HG02763 (cell line): ENCODE measurements around the gene NUP133.
"Not testable (repeated sequence)": the region's sequence is repeated elsewhere in the genome, so short reads cannot be mapped to it uniquely, and the experiment has no call there.

Experiments
- ATAC-seq: cut with Tn5 transposase; IDR thresholded peaks from one replicate; pipeline ENCODE4 v1.9.1; 2021; ENCODE audit warnings: mild to moderate bottlenecking, moderate library complexity; ENCODE audit not compliant: unreplicated experiment

The NUP133 gene

DNA sequence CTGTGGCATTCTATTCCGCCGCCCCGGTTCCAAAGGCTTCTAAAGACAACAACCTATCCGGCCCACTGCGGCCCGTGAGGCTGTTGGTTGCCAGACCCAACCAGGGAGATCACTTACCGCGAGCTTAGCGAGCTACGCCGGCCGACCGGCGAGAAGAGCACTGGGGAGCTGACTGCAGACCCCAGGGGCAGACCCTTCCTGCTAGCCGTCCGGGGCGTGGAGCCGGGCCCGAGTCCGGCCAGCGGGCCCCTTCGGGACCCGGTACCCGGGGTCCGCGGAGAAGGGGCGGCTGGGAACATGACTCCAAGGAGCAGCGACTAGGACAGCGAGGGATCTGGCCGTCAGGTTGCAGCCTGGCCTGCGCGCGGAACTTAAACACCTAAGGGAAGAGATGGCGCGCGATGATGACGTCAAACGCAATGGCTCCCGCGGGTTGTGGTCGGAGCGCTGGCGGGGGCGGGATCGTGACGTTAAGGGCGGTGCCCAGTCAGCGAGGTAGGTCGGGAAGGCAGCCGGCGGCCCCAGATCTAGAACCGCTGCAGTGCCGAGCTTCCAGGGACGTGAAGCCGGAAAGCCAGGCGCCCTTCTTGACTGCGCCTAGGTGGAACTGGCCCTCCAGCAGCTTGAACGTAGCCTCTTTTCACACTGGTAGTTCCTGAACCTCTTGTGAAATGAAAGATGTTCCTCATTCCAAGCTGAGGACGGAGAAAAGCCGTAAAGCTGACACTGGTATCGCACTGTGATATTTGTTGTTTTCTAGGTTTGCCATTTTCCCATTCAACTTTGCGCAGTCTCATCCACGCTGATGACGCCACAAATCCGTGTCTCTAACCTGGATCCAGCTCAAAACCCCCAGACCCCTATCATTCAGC lies at the start of gene NUP133:
Gene NUP133, minus strand, starts transcription at position 391 of the 872 bp plus-strand sequence. Its CDS starts 92 bp downstream, at position 299.
- peak; percentile 91 for ATAC-seq

- no peak for ATAC-seq
Measured at GRCh38 chr1:229557200-229557850, 49.2 kb upstream of the NUP133 start.

DNA sequence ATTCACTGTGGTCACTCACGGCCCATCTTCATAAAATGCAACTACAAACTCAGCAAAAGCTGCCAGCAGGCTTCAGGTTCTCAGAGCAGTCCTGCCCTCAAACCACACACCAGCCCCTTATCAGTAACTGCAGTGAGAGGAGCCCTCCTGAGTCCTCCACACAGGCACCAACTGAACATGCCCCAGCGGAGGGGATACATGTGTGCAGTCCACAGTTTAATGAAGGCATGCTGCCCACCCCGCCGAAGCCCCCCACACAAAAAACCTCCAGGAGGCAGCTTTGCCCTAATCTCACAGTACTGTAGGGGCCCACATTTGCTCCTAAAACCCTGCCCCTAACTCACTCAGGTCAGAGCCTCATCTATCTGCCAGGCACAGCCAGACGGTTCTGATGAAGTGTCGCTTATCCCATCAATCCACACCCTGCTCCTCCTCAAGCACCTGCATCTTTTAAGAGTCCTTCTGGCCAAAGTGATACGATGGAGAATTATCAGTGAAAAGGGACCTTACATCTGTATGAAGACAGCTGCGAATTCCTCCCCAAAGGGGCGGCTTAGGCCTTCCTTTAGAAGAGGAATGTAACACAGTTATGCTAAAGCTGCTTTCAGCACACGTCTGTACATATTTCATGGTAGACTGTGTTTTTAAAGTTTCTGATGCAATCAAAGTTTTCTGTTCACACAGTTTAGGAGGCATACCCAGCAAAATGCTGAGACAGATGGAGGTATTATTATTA lies 46.9 kb upstream of the NUP133 start:
- ATAC-seq: no peak

DNA sequence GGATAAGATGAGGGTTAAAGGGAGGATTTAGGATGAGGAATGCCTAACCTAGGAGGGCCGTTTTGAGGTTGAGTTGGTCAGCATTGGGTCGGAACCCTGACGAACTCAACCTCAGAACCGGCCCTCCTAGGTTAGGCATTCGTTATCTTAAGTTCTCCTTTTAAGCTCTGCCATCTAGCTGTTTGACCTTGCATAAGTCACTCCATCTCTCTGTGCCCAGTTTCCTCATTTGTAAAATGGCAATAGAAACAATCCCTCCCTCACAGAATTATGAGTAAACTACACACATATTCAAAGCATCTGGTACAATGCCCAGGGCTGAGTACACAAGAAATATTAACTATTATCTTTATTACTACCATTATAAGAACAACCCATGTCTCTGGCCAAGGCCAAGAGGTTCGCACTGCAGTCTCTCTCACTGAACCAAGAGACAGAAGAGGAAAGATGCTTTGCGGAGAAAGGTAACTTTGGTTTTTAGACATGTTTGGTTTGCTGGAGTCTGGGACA lies 45.5 kb upstream of the NUP133 start:
- no peak for ATAC-seq

DNA sequence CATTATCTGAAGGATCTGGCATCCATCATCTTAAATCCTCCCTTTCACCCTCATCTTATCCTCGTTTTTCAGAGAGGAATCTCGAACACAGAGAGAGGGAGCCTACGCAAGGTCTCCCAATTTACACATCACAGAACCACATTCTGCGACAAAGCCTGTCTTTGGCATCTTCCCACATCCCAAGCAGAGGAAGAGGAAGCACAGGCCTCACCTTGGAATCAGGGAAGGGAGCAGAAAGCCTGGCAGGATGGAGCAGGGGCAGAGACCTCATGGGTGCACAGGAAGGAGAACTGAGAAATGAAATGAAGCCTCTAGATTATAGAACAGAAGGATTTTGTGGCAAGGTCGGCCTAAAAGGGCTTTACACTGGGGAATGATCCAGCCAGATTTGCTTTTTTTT lies 44.6 kb upstream of the NUP133 start:
- no peak for ATAC-seq

GRCh38 chr1:229550812-229551567 lies 42.8 kb upstream of the NUP133 start:
- no peak for ATAC-seq

DNA sequence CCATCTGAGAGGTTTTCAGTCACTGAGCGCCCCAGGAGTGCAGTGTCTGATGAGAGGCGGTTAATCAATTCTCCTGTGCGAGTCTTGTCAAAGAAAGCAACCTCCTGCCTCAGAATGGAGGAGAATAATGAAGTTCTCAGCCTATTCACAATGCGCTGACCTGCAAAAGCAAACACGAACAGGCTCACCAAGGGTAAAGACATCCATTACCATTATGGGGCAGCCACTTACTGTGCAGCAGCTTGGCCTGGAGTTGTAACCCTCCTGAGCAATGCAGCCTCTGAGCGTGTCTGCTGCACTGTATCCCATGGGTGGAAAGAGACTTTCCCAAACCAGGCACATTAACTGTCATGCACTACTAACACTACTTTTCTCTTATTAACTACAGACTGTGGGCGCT lies 39.4 kb upstream of the NUP133 start:
- no peak for ATAC-seq

DNA sequence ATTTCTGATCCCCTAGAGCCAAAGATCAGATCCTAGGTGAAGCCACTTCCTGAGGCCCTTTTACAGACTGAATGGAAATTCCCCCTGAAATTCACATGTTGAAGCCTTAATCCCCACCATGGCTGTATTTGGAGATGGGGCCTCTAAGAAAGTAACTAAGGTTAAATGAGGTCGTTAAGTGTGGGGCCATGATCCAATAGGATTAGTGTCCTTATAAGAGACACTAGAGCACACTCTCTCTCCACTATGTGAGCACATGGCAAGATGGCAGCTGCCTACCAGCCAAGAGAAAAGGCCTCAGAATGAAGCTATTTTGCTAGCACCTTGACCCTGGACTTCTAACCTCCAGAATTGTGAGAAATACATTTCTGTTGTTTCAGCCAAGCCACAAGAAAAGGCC lies 36.4 kb upstream of the NUP133 start:
- no peak for ATAC-seq

DNA sequence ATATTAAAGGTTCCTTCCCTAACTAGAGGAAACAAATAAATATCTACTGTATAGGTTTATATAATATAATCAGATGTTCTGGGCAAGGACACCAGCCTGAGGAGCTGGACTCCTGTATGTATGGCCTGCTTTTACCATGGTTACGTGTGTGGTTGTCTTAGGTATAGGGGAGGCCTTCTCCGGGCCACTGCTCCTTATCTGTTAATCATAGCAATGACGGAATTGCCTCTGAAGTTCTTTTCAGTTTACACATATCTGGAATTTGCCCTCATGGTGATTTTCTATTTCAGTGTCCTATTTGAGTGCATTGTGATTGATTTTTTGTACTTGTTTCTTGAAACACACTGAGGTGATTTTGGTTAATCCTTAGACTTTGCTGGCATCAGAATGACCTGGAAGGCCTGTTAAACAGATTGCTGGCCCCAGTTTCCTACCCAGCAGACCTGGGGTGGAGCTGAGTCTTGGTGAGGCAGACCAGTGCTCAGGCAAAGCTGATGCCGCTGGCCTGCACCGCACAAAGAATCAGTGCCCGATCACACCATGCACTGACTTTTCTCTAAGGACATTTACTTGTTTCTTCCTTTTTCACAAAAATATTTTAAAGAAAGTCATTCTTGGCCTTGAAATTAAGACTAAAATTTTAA lies 31.8 kb upstream of the NUP133 start:
- no peak for ATAC-seq

GRCh38 chr1:229538945-229539344 lies 30.8 kb upstream of the NUP133 start:
- no peak for ATAC-seq

- no peak for ATAC-seq
Measured at GRCh38 chr1:229537894-229538293, 29.8 kb upstream of the NUP133 start.

- ATAC-seq: no peak
Measured at GRCh38 chr1:229536982-229537381, 28.8 kb upstream of the NUP133 start.

- no peak for ATAC-seq
Measured at GRCh38 chr1:229535230-229535629, 27.1 kb upstream of the NUP133 start.

GRCh38 chr1:229531326-229531725 lies 23.2 kb upstream of the NUP133 start:
- no peak for ATAC-seq

- no peak for ATAC-seq
Measured at GRCh38 chr1:229529639-229530038, 21.5 kb upstream of the NUP133 start.

DNA sequence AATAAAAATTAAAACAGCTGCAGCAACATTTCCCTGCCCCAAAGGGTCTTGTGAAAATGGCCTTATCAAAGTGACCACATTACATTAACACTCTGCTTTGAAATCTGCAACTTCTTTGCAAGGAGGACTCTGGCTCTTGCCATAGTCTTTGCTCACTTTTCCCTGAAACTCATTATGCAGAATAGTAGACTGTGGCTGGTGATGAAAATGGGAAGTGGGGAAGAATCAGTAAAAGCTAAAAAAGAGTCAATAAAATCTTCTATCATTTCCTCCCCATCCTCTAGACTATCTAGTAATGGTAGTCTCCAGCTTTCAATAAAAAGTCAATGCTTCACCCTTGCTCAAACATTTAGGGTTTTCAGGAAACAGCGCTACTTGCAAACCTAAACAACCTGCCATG lies 18.6 kb upstream of the NUP133 start:
- ATAC-seq: no peak

GRCh38 chr1:229523052-229523451 lies 14.9 kb upstream of the NUP133 start:
- ATAC-seq: no peak

GRCh38 chr1:229514578-229515275 lies 6.6 kb upstream of the NUP133 start:
- ATAC-seq: peak; percentile 45

DNA sequence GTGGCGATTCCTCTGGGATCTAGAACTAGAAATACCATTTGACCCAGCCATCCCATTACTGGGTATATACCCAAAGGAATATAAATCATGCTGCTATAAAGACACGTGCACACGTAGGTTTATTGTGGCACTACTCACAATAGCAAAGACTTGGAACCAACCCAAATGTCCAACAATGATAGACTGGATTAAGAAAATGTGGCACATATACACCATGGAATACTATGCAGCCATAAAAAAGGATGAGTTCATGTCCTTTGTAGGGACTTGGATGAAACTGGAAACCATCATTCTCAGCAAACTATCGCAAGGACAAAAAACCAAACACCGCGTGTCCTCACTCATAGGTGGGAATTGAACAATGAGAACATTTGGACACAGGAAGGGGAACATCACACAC lies 3.5 kb upstream of the NUP133 start:
- not testable (repeated sequence) for ATAC-seq

DNA sequence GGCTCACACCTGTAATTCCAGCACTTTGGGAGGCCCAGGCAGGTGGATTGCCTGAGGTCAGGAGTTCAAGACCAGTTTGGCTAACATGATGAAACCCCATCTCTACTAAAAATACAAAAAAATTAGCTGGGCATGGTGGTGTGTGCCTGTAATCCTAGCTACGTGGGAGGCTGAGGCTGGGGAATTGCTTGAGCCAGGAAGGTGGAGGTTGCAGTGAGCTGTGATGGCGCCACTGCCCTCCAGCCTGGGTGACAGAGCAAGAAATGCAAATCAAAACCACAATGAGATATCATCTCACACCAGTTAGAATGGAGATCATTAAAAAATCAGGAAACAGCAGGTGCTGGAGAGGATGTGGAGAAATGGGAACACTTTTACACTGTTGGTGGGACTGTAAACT lies 3.1 kb upstream of the NUP133 start:
- ATAC-seq: not testable (repeated sequence)
